Vagina (tissue), 2 donors: ENCODE measurements around the gene CHCHD6.

Source experiments
- CTCF ChIP-seq, 3 experiments: fragments of 450-650 bp in 2 of 3; fragments of 200-600 bp in 1 of 3; sonication (generic) in 1 of 3; IDR thresholded peaks; one replicate each; pipeline ENCODE4 v1.5.1; 2017 to 2019; ENCODE audit warnings: antibody characterized with exemption in 3 of 3, mild to moderate bottlenecking in 2 of 3, moderate library complexity in 2 of 3
- POLR2A ChIP-seq, 2 donors: fragments of 450-650 bp; IDR thresholded peaks; one replicate each; pipeline ENCODE4 v1.6.1; 2017; ENCODE audit warnings: antibody characterized with exemption in 2 of 2, mild to moderate bottlenecking in 2 of 2, moderate library complexity in 2 of 2

GRCh38 chr3:126988451-126989021 lies 284.5 kb downstream of the CHCHD6 start:
- TF ChIP-seq CTCF (IDR thresholded peaks at IDR 0.05) = no peak
- no peak for TF ChIP-seq POLR2A (IDR thresholded peaks at IDR 0.05)
